ENCODE measurements around the gene TMEM248.
A peak's percentile ranks its signal among the peaks of the same experiment; 100 is the strongest.
"Not testable (repeated sequence)": the region's sequence is repeated elsewhere in the genome, so short reads cannot be mapped to it uniquely, and the experiment has no call there.

TMEM248 gene

DNA sequence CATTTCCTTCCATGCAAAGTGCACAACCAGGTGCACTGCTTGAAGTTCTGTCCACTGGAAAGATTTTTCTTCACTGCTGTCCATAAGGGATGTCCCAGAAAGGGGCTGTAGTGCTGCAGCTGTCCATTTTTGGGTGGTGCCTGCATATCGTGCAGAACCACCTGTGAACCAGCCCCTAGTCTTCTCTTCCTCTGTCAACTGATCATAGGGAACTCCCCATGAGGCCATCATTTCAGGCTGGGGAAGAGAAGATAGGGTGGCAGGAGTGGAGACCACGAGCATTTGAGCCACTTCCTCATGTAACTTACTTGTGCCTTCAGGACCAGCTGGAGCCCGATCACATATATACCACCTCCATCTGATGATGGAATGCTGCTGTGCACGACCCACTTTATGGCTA lies 12.4 kb upstream of the TMEM248 start:
- not testable (repeated sequence) for DNase-seq (ENCODE audit: low spot score)

DNA sequence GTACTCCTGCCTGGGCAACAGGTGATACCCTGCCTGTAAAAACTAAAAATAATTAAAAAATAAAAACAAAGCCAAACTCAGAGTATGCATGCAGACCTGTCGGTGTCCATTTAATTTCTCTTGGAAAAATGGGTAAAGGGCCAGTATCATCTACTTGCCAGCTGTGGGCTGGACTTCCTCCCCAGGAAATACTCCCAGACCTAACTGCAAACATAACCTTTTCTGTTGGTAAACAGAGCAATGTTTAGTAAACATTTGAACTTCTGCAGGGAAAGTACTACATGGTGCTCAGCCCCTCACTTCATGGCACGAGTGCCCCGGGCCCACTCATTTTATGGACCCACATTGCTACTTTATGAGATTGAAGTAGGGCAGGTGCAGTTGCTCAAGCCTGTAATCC lies 10.2 kb upstream of the TMEM248 start:
- DNase-seq (ENCODE audit: low spot score), result no peak

GRCh38 chr7:66911191-66911590 lies 9.8 kb upstream of the TMEM248 start:
- not testable (repeated sequence) for DNase-seq (ENCODE audit: low spot score)

- no peak for DNase-seq (ENCODE audit: low spot score)
These were observed 8.8 kb upstream of the TMEM248 start for GRCh38 chr7:66912195-66912594.

DNA sequence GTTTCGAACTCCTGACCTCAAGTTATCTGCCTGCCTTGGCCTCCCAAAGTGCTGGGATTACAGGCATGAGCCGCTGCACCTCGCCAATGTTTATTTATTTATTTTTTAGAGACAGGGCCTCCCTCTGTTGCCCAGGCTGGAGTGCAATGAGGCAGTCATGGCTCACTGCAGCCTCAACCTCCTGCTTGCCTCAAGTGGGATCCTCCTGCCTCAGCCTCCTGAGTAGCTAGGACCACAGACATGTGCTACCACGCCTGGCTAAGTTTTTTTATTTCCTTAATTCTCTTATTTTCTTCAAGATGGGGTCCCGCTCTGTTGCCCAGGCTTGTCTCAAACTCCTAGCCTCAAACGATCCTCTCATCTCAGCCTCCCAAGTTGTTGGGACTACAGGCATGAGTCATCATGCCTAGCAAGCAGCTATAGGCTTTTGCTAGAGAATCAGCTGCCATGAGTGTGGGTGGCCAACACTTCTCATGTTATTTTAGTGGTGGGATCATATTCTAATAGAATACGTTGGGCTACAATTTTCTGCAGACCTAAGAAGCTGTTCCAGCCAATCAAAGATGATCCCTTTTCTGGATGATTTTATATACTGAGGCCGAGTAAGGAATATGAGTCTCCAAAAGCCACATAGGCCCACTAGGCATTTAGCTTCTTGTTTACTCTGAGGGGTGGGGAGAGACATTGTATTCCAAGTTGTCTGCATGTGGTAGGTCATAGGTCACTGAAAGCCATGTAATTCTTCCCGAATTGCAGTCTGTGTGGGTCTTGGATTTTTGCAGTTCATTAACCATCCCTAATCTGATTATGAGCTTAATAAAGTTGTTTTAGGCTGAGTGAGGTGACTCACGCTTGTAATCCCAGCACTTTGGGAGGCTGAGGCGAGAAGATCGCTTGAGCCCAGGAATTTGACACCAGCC lies 7.6 kb upstream of the TMEM248 start:
- DNase-seq (ENCODE audit: low spot score), result no peak

DNA sequence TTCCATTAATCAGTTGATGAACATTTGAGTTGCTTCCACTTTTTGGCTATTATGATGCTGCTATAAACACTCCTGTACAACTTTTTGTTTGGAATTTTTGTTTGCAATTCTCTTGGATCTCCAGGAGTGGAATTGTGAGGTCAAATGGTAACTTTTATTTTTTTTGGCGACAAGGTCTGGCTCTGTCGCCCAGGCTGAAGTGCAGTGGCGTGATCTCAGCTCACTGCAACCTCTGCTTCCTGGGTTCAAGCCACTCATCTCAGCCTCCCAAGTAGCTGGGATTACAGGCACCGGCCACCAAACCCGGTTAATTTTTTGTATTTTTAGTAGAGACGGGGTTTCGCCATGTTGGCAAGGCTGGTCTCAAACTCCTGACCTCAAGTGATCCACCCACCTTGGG lies 3.1 kb upstream of the TMEM248 start:
- DNase-seq (ENCODE audit: low spot score), result not testable (repeated sequence)

DNA sequence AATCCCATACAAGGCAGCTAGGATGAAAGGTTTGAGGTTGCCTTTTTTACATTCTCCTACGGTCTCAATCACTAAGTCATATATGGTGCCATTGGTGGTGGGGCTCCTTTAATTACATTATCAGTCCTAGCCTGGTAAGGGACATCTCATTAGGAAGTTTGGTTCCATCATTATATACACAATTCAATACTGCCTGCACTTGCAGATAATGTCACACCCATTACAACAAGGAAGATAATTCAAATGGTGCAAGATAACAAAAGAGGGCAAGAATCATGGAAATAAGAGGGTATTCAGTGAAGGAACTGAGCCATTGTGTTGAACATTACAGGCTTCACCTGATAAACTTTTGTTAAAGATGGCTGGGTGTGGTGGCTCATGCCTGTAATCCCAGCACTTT lies 1.7 kb upstream of the TMEM248 start:
- no peak for DNase-seq (ENCODE audit: low spot score)

GRCh38 chr7:66919704-66920103 lies 1.3 kb upstream of the TMEM248 start:
- no peak for DNase-seq (ENCODE audit: low spot score)

DNA sequence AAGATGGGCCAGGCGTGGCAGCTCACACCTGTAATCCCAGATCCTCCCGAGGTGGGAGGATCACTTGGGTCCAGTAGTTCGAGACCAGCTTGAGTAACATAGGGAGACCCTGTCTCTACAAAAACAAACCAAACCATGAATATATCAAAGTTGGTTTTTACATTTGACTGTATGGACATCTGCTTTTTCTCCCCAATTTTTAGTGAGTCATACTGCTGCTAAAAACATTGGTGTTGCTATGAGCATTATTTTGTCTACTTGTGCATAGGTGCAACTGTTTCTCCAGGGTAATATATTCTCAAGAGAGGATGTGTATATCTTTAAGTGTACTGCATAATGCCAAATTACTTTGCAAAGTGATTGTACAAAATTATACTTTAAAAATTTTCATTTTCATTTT lies 769 bp upstream of the TMEM248 start:
- DNase-seq (ENCODE audit: low spot score), result no peak

DNA sequence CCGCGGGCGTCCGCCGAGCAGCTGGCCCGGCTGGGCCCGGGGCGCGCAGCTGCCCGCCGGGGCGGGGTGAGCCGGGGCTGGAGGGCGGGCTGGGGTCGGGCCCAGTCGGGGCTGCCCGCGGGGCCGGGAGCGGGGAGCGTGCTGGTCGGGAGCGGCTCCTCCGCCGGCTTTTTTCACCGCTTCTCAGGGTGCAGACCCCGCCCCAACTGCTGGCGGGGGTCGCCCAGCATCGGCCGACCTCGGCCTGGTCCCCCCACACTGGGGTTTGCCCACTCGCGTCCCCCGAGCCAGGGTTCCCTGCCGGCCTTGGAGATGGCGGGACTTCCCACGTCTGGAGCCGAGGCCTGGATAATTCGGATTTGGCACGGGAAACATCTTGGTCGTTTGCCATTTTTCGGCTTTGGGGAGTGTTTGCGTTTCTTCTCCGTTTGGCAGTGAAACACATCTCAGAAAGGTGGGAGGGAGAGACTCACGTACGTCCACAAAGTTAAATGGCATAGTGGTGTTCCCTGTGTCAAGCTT lies 432 bp downstream of the TMEM248 start:
- peak; percentile 52 for DNase-seq (ENCODE audit: low spot score)

- DNase-seq (ENCODE audit: low spot score), result peak; percentile 38
These were observed 977 bp downstream of the TMEM248 start for GRCh38 chr7:66921918-66922486.

GRCh38 chr7:66925255-66925654 lies 4.2 kb downstream of the TMEM248 start:
- no peak for DNase-seq (ENCODE audit: low spot score)

DNA sequence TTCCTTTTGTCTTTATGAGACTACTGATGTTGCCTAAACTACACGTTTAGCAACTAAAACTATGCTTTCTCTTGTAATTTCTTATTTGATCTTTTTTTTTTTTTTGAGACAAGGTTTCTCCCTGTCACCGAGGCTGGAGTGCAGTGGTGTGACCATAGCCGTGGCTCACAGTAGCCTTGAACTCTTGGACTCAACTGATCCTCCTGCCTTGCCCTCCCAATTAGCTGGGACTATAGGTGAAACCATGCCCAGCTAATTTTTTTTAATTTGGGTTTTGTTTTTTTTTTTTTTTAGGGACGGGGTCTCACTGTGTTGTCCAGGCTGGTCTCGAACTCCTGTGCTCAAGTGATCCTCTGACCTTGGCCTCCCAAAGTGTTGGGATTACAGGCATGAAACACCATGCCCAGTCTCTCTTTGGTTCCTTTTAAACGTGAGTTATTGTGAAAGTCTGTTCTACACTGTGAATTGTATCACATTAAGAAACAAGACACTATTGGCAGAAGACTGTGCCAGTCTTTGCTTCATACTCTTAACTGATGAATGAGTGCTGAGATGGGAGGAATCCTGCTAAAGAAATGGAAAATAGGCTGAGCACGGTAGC lies 6.4 kb downstream of the TMEM248 start:
- DNase-seq (ENCODE audit: low spot score), result no peak

GRCh38 chr7:66928388-66928787 lies 7.4 kb downstream of the TMEM248 start:
- no peak for DNase-seq (ENCODE audit: low spot score)

- no peak for DNase-seq (ENCODE audit: low spot score)
These were observed 8.1 kb downstream of the TMEM248 start for GRCh38 chr7:66929165-66929564.

GRCh38 chr7:66929935-66930334 lies 8.9 kb downstream of the TMEM248 start:
- no peak for DNase-seq (ENCODE audit: low spot score)

DNA sequence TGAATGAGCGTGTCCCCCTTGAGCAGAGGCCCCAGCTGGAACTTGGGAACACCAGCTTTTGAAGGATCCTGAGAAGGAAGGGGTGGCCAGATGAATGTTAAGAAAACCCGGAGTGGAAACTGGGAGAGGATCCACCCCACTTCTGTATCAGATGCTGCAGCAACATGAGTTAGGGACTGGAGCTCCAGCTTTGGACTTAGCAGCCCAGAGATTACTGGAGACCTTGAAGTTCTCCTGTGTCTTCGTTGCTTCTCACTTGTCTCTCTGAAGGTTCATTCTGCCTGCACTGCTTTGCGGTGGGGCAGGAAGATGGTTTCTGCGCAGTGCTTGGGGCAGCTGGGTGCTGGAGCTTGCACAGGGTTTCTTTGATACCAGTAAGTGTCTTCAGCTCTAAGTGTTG lies 9.3 kb downstream of the TMEM248 start:
- DNase-seq (ENCODE audit: low spot score), result no peak

DNA sequence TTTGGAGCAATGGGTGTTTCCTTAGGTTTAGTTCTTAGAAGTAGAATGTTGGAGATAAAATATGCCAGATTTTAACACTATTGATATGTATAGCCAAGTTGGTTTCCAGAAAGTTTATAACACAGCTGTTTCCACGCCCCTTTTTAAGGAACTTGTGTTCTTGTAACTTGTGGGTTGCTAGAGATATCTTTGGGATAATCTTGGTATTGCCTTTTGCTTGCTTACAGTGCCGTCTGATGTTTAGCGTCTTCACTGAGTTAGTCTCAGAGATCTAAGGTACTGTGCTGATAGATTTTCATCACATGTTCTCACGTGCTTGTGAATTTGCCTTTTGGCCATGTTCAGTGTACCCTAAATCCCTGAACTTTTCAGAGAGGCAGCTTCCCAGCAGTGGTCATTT lies 12.4 kb downstream of the TMEM248 start:
- no peak for DNase-seq (ENCODE audit: low spot score)

DNA sequence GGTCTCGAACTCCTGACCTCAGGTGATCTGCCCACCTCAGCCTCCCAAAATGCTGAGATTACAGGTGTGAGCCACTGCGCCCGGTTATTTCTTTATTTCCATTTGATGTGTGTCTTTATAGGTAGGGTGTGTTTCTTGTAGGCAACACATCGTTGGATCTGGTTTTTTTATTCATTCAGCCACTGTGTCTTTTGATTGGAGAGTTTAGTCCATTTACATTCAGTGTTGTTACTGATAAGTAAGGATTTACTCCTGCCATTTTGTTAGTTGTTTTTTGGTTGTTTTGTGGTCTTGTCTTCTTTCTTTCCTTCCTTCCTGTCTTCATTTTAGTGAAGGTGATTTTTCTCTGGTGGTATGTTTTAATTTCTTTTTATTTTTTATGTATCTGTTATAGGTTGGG lies 16.9 kb downstream of the TMEM248 start:
- DNase-seq (ENCODE audit: low spot score), result no peak

- no peak for DNase-seq (ENCODE audit: low spot score)
These were observed 18.3 kb downstream of the TMEM248 start for GRCh38 chr7:66939325-66939724.

- no peak for DNase-seq (ENCODE audit: low spot score)
These were observed 25.5 kb downstream of the TMEM248 start for GRCh38 chr7:66946545-66946944.

DNA sequence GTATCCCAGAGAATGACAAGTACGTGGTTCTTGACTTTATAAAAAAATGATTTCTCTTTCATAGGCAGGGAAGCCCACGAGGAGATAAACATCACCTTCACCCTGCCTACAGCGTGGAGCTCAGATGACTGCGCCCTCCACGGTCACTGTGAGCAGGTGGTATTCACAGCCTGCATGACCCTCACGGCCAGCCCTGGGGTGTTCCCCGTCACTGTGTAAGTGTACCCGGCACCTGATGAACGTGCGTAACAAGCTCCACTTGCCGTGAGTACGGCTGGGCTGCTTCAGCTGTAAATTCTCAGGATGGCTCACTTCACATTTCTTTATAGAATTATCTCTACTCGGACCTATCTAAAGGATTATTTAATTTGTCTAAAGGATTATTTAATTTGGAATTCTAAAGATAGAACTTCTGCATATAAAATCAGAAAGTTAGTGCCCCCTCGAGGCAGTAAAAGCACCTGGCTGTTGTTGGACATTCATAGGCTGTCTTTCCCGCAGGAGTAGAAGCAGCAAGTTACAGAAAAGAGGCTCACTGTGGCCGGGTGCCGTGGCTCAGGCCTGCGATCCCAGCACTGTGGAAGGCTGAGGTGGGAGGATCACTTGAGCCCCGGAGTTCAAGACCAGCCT lies 27.6 kb downstream of the TMEM248 start:
- DNase-seq (ENCODE audit: low spot score), result no peak

GRCh38 chr7:66950311-66950710 lies 29.3 kb downstream of the TMEM248 start:
- DNase-seq (ENCODE audit: low spot score), result no peak
